ENCODE results near the gene IFI44.

DNA sequence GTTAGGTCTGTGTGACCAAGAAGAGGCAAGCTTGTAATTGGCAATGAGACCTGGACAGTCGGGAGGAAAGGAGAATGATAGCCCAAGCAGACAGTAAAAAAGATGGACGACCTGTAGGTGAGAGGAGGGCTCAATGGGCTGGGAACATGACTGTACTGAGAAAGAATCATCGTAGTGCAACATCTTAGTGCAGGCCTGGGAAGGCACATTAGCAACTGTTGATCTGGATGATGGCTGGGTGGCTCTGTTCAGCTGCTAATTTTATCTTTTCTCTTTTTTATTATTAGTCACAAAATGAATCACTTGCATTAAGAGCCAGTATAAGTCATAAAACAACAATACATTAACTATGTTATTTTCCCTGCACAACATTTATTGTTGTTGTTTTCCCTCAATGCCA, 32.9 kb downstream of the IFI44 start:
- TF ChIP-seq CTCF (IDR thresholded peaks at IDR 0.05; ENCODE audit: low read depth, low read length), result no peak
- TF ChIP-seq EZH2phosphoT487 (IDR thresholded peaks at IDR 0.05; ENCODE audit: low read depth), result no peak

All from OCI-LY3 (cell line).